ENCODE data around the gene ITPR1.

DNA sequence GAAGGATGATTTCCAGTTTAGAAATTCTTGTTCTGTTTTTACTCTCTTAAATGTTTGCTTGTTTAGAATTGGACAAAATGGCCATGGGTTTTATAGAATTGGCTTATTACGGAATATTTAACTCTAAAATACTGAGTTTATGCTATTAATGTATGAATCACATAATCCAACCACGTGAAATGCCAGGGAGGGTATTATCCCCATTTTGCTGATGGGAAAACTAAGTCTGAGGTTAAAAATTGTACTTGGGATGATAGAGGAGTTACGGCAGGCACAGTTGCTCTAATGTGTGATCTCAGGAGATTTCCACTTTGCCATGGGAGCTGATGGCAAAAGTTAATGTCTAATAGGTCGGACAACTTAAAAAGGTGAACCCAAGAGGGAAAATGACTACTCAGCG, 194.4 kb downstream of the ITPR1 start:
- TF ChIP-seq REST (IDR thresholded peaks at IDR 0.05; ENCODE audit: insufficient read depth in 1 of 2, low read depth in 2 of 2, low read length in 1 of 2) (no peak), CTCF (IDR thresholded peaks at IDR 0.05) (no peak), POLR2AphosphoS5 (IDR thresholded peaks at IDR 0.05; ENCODE audit: low read depth, low read length) (no peak), SIN3A (IDR thresholded peaks at IDR 0.05; ENCODE audit: borderline replicate concordance, insufficient read depth, low read depth, low read length) (no peak), TCF7L2 (IDR thresholded peaks at IDR 0.05; ENCODE audit: low read depth, low read length) (no peak)

All from Panc1 (cell line).